H1 (cell line): ENCODE results near the gene HACD2. TPM values are rescaled to one million over a fixed set of nuclear protein-coding genes. Genes with fewer than 3 reads are reported as not detected.

ENCODE experiments used
- CTCF ChIA-PET: fragments of 300-600 bp; sonication (Branson Sonifier 250); formaldehyde crosslinking; loops from one replicate; lab custom pipeline; 2021; ENCODE audit not compliant: partially characterized antibody; lab: Charles Lee
- POLR2A ChIA-PET: fragments of 300-600 bp; sonication (Branson Sonifier 250); formaldehyde crosslinking; loops from one replicate; lab custom pipeline; 2021; ENCODE audit warnings: inconsistent platforms; ENCODE audit not compliant: partially characterized antibody; lab: Charles Lee
- DNase-seq, 2 experiments: peaks; one replicate each; pipeline versions ENCODE4 v3.0.0 to v3.0.0-alpha.2; 2010 to 2022; ENCODE audit warnings: low spot score in 2 of 2, low read depth in 1 of 2, mixed read lengths in 1 of 2
- FAIRE-seq: peaks from 2 replicates; lab custom pipeline; 2011; peaks lifted over from hg19 to GRCh38; lab: Jason Lieb, UNC
- H2AFZ ChIP-seq: 2 replicates; pipeline ENCODE4 v1.8.1; 2012; ENCODE audit warnings: low read length, inconsistent platforms
- H2AK5ac ChIP-seq: 2 replicates; pipeline ENCODE4 v1.6.1; 2013; ENCODE audit warnings: low read depth, low read length
- H2BK120ac ChIP-seq: replicated peaks from 2 replicates; pipeline ENCODE3; 2013; ENCODE audit warnings: low read depth, low read length, inconsistent platforms
- H2BK12ac ChIP-seq: 2 replicates; pipeline ENCODE4 v1.6.1; 2013; ENCODE audit warnings: low read depth, low read length
- H2BK15ac ChIP-seq: 2 replicates; pipeline ENCODE4 v1.6.1; 2013; ENCODE audit warnings: low read length
- H2BK20ac ChIP-seq: 2 replicates; pipeline ENCODE4 v1.6.1; 2013; ENCODE audit warnings: low read length
- H2BK5ac ChIP-seq: 2 replicates; pipeline ENCODE4 v1.6.1; 2013; ENCODE audit warnings: low read depth, low read length
- H3K14ac ChIP-seq: 2 replicates; pipeline ENCODE4 v1.6.1; 2013; ENCODE audit warnings: inconsistent platforms; ENCODE audit not compliant: insufficient read length
- H3K18ac ChIP-seq: 2 replicates; pipeline ENCODE4 v1.6.1; 2013; ENCODE audit warnings: low read length; ENCODE audit errors: extremely low read depth
- H3K23ac ChIP-seq: 2 replicates; pipeline ENCODE4 v1.6.1; 2013; ENCODE audit warnings: inconsistent platforms; ENCODE audit not compliant: insufficient read length
- H3K23me2 ChIP-seq: 2 replicates; pipeline ENCODE4 v1.6.1; 2013; ENCODE audit warnings: low read depth, low read length
- H3K27ac ChIP-seq: 2 replicates; pipeline ENCODE4 v1.6.1; 2011; ENCODE audit warnings: low read depth, low read length, inconsistent platforms
- H3K27me3 ChIP-seq, 4 experiments: replicated peaks in 1 of 4; 1 replicate in 1 of 4; 2 replicates in 3 of 4; pipeline versions ENCODE4 v1.6.1 to v1.8.1; 2011 to 2013; ENCODE audit warnings: low read length in 3 of 4, mild to moderate bottlenecking in 3 of 4, inconsistent platforms in 2 of 4, mixed read lengths in 2 of 4, moderate library complexity in 1 of 4; ENCODE audit not compliant: control insufficient read depth in 3 of 4, insufficient read depth in 3 of 4; ENCODE audit errors: extremely low read depth in 1 of 4
- H3K36me3 ChIP-seq, 4 experiments: 2 replicates each; pipeline versions ENCODE4 v1.6.1 to v1.8.1; 2011 to 2013; ENCODE audit warnings: mild to moderate bottlenecking in 4 of 4, low read length in 3 of 4, moderate library complexity in 2 of 4, control low read depth in 1 of 4, inconsistent platforms in 1 of 4; ENCODE audit not compliant: insufficient read depth in 4 of 4, control insufficient read depth in 2 of 4
- H3K4ac ChIP-seq: replicated peaks from 2 replicates; pipeline ENCODE3; 2013; ENCODE audit warnings: low read length, low read depth, mixed read lengths, inconsistent platforms; ENCODE audit not compliant: insufficient read length
- H3K4me1 ChIP-seq, 4 experiments: replicated peaks in 1 of 4; 1 replicate in 1 of 4; 2 replicates in 3 of 4; pipeline versions ENCODE4 v1.6.1 to v1.8.1; 2011 to 2013; ENCODE audit warnings: low read length in 3 of 4, inconsistent platforms in 2 of 4, mixed read lengths in 1 of 4; ENCODE audit not compliant: insufficient read depth in 4 of 4, control insufficient read depth in 3 of 4
- H3K4me2 ChIP-seq, 2 experiments: 2 replicates each; pipeline versions ENCODE4 v1.6.1 to v1.8.1; 2011 to 2013; ENCODE audit warnings: low read depth in 2 of 2, low read length in 2 of 2, control low read depth in 1 of 2, inconsistent platforms in 1 of 2, mild to moderate bottlenecking in 1 of 2; ENCODE audit not compliant: insufficient read depth in 1 of 2
- H3K4me3 ChIP-seq, 4 experiments: fragments of 200-600, 300-600 bp in 1 of 4; sonication (generic), shearing (Covaris generic), sonication (Bioruptor Twin) in 1 of 4; 2 replicates each; pipeline versions ENCODE4 v1.5.1 to v1.8.1; 2011 to 2016; ENCODE audit warnings: low read length in 4 of 4, low read depth in 3 of 4, control low read depth in 2 of 4, inconsistent platforms in 2 of 4, mild to moderate bottlenecking in 2 of 4, mixed read lengths in 1 of 4, moderate library complexity in 1 of 4; ENCODE audit not compliant: insufficient read depth in 2 of 4; ENCODE audit errors: extremely low read depth in 1 of 4
- H3K56ac ChIP-seq: replicated peaks from 2 replicates; pipeline ENCODE3; 2013; ENCODE audit warnings: low read depth, mild to moderate bottlenecking, mixed read lengths, low read length, inconsistent platforms; ENCODE audit not compliant: insufficient read length
- H3K79me1 ChIP-seq: 2 replicates; pipeline ENCODE4 v1.6.1; 2013; ENCODE audit warnings: low read depth, low read length, control low read depth
- H3K79me2 ChIP-seq, 2 experiments: 2 replicates each; pipeline versions ENCODE4 v1.6.1 to v1.8.1; 2012 to 2013; ENCODE audit warnings: low read length in 2 of 2, mild to moderate bottlenecking in 2 of 2, inconsistent platforms in 1 of 2; ENCODE audit not compliant: insufficient read depth in 2 of 2, control insufficient read depth in 1 of 2
- H3K9ac ChIP-seq, 4 experiments: replicated peaks in 1 of 4; 1 replicate in 1 of 4; 2 replicates in 3 of 4; pipeline versions ENCODE4 v1.6.1 to v1.8.1; 2011 to 2013; ENCODE audit warnings: low read depth in 3 of 4, low read length in 3 of 4, control low read depth in 2 of 4, mild to moderate bottlenecking in 2 of 4, moderate library complexity in 2 of 4, inconsistent platforms in 1 of 4; ENCODE audit errors: extremely low read depth in 1 of 4
- H3K9me3 ChIP-seq, 2 experiments: 2 replicates each; pipeline versions ENCODE4 v1.6.1 to v1.8.1; 2012 to 2013; ENCODE audit warnings: mild to moderate bottlenecking in 2 of 2, moderate library complexity in 2 of 2, control low read depth in 1 of 2, inconsistent platforms in 1 of 2, low read depth in 1 of 2, low read length in 1 of 2, mixed read lengths in 1 of 2; ENCODE audit not compliant: insufficient read depth in 2 of 2
- H4K20me1 ChIP-seq, 2 experiments: replicated peaks in 1 of 2; 2 replicates each; pipeline versions ENCODE3 to v1.8.1; 2011 to 2013; ENCODE audit warnings: inconsistent platforms in 2 of 2, low read length in 2 of 2, mild to moderate bottlenecking in 1 of 2; ENCODE audit not compliant: insufficient read depth in 2 of 2, control insufficient read depth in 1 of 2
- H4K5ac ChIP-seq: 2 replicates; pipeline ENCODE4 v1.6.1; 2013; ENCODE audit warnings: low read length, low read depth, mixed read lengths, inconsistent platforms; ENCODE audit not compliant: insufficient read length
- H4K8ac ChIP-seq: 2 replicates; pipeline ENCODE4 v1.8.0; 2013; ENCODE audit warnings: mild to moderate bottlenecking, moderate library complexity, low read length, inconsistent platforms; ENCODE audit not compliant: insufficient read depth; ENCODE audit errors: extremely low read depth
- H4K91ac ChIP-seq: replicated peaks from 2 replicates; pipeline ENCODE3; 2013; ENCODE audit warnings: low read length, mixed read lengths, inconsistent platforms; ENCODE audit not compliant: insufficient read length
- ASH2L ChIP-seq: fragments of 200-600, 300-600 bp; sonication (generic); IDR thresholded peaks from one replicate; pipeline ENCODE4 v1.7.1; 2017; ENCODE audit warnings: low read length
- TAF7 ChIP-seq: optimal IDR thresholded peaks from 2 replicates; pipeline ENCODE3; 2011; ENCODE audit warnings: low read depth, mild to moderate bottlenecking, inconsistent platforms, low read length, moderate library complexity, borderline replicate concordance
- USF2 ChIP-seq: IDR thresholded peaks from 2 replicates; pipeline ENCODE4 v1.6.1; 2011; ENCODE audit warnings: low read length, improper control_type of control experiment
- WGBS, 2 experiments: shearing (Covaris generic) in 1 of 2; methylation state at CpG; one replicate each; pipeline versions ENCODE4 v1.1.6 to v1.1.7; 2013 to 2015; ENCODE audit warnings: low lambda C conversion rate in 2 of 2, mixed read lengths in 2 of 2, inconsistent platforms in 1 of 2, low coverage in 1 of 2, missing lambda C conversion rate in 1 of 2; ENCODE audit not compliant: insufficient replicate concordance in 2 of 2, insufficient coverage in 1 of 2, insufficient read length in 1 of 2; ENCODE audit errors: extremely low coverage in 1 of 2, missing lambda C conversion rate in 1 of 2; 5-methylcytosine and 5-hydroxymethylcytosine counted together
- polyA plus RNA-seq, 7 experiments: library from polyadenylated mRNA; depleted of rRNA in 3 of 7; stranded (reverse) in 5 of 7; unstranded in 2 of 7; fragments of >200 nt in 5 of 7; fragments of 200-250 nt in 2 of 7; gene quantifications; 1 replicate in 5 of 7; 2 replicates in 1 of 7; 4 replicates in 1 of 7; pipeline versions ENCODE4 v1.2.1 to v1.2.3, GENCODE V29; 2011 to 2013; ENCODE audit warnings: missing spikeins in 2 of 7, mixed read lengths in 2 of 7
- total RNA-seq: library from RNA; stranded (reverse); fragmentation: NEBNext Ultra II Directional; extraction: Animal tissue kit (Norgen Biotek cat#: 25700); gene quantifications from 2 replicates; pipeline ENCODE4 v1.2.1, GENCODE V29; 2021

HACD2 gene
- total and polyA plus RNA-seq, 2 of the 8 experiments (the other 6 are each of a cell fraction or from before 2014, with no cell fraction given), result 24.9 to 31.2 TPM

GRCh38 chr3:123467046-123467445, 117.8 kb downstream of the HACD2 start:
- H3K27ac ChIP-seq, result no peak overlapping the region
- no peak overlapping the region for H2BK5ac ChIP-seq
- CTCF ChIA-PET, result interaction anchor here (1.0 to 2.2 kb wide), 9 partner anchors 9 to 98 kb away, joined by 3 to 9 read pairs (median 4); no protein-coding TSS in a partner anchor
- 85% methylated on average over 5 of the region's 5 CpGs; no CpG with 5 or more reads in 1 of the 2 experiments for WGBS, 2 experiments
- H3K4ac ChIP-seq, result no peak overlapping the region
- H3K18ac ChIP-seq, result no peak overlapping the region
- no peak overlapping the region for H4K8ac ChIP-seq
- no peak overlapping the region for H4K91ac ChIP-seq
- POLR2A ChIA-PET, result no interaction called here
- no peak overlapping the region for H2BK12ac ChIP-seq
- DNase-seq (no peak), FAIRE-seq (no peak)
- no peaks in the 10 kb centered on the region for H3K9me3 ChIP-seq
- H3K14ac ChIP-seq, result no peak overlapping the region
- H3K4me3 ChIP-seq, result no peak overlapping the region
- H2BK20ac ChIP-seq, result no peak overlapping the region
- no peaks in the 10 kb centered on the region for H4K20me1 ChIP-seq
- no peaks in the 10 kb centered on the region for H3K23me2 ChIP-seq
- no peak overlapping the region for H2AFZ ChIP-seq
- no peaks in the 10 kb centered on the region for H3K27me3 ChIP-seq
- H4K5ac ChIP-seq, result no peak overlapping the region
- TF ChIP-seq ASH2L (no peak), TAF7 (no peak), USF2 (no peak)
- no peak overlapping the region for H3K56ac ChIP-seq
- no peak overlapping the region for H2BK120ac ChIP-seq
- no peaks in the 10 kb centered on the region for H3K79me2 ChIP-seq
- H3K79me1 ChIP-seq, result no peaks in the 10 kb centered on the region
- no peaks in the 10 kb centered on the region for H3K4me1 ChIP-seq
- H2BK15ac ChIP-seq, result no peak overlapping the region
- H2AK5ac ChIP-seq, result no peak overlapping the region
- H3K9ac ChIP-seq, result no peak overlapping the region
- H3K23ac ChIP-seq, result no peak overlapping the region
- H3K4me2 ChIP-seq, result no peak overlapping the region
- H3K36me3 ChIP-seq, result no peaks in the 10 kb centered on the region
